Keratinocyte (primary cell): ENCODE data around the gene CNFN. TPM values are rescaled to one million over a fixed set of nuclear protein-coding genes. Genes with fewer than 3 reads are reported as not detected.

Experiments used
- DNase-seq: peaks from one replicate; pipeline ENCODE4 v3.0.0-alpha.2; 2011; ENCODE audit warnings: low read depth, missing footprints, low spot score
- FAIRE-seq: peaks from 2 replicates; lab custom pipeline; 2011; peaks lifted over from hg19 to GRCh38; lab: Jason Lieb, UNC
- H2AFZ ChIP-seq: 2 replicates; pipeline ENCODE4 v1.6.0; 2012; ENCODE audit warnings: low read length, control low read depth, inconsistent platforms; ENCODE audit not compliant: control insufficient read depth
- H3K27ac ChIP-seq: 2 replicates; pipeline ENCODE4 v1.5.1; 2011; ENCODE audit warnings: low read length; ENCODE audit not compliant: control insufficient read depth, insufficient read depth
- H3K27me3 ChIP-seq: 3 replicates; pipeline ENCODE4 v1.6.0; 2011; ENCODE audit warnings: low read length; ENCODE audit not compliant: control insufficient read depth, insufficient read depth; ENCODE audit errors: extremely low read depth
- H3K36me3 ChIP-seq, 2 experiments: 2 replicates in 1 of 2; 3 replicates in 1 of 2; pipeline ENCODE4 v1.5.1; 2011; ENCODE audit warnings: low read length in 2 of 2, mild to moderate bottlenecking in 1 of 2; ENCODE audit not compliant: control insufficient read depth in 2 of 2, insufficient read depth in 2 of 2; ENCODE audit errors: extremely low read depth in 1 of 2
- H3K4me1 ChIP-seq: 3 replicates; pipeline ENCODE4 v1.5.1; 2011; ENCODE audit warnings: low read length; ENCODE audit not compliant: control insufficient read depth, insufficient read depth; ENCODE audit errors: extremely low read depth
- H3K4me2 ChIP-seq: 3 replicates; pipeline ENCODE4 v1.6.0; 2011; ENCODE audit warnings: low read depth, low read length; ENCODE audit not compliant: control insufficient read depth, insufficient read depth; ENCODE audit errors: extremely low read depth
- H3K4me3 ChIP-seq, 3 experiments: fragments of 200-600 bp in 1 of 3; sonication (generic) in 1 of 3; 2 replicates in 2 of 3; 3 replicates in 1 of 3; pipeline ENCODE4 v1.5.1; 2011 to 2016; ENCODE audit warnings: low read length in 3 of 3, mild to moderate bottlenecking in 3 of 3, control low read depth in 2 of 3, inconsistent platforms in 1 of 3, low read depth in 1 of 3, mixed read lengths in 1 of 3, mixed run types in 1 of 3, moderate library complexity in 1 of 3; ENCODE audit not compliant: control insufficient read depth in 2 of 3, insufficient read depth in 2 of 3; ENCODE audit errors: extremely low read depth in 1 of 3
- H3K79me2 ChIP-seq: 2 replicates; pipeline ENCODE4 v1.6.0; 2012; ENCODE audit warnings: low read length; ENCODE audit not compliant: control insufficient read depth, insufficient read depth
- H3K9ac ChIP-seq: 3 replicates; pipeline ENCODE4 v1.6.0; 2011; ENCODE audit warnings: low read length; ENCODE audit not compliant: control insufficient read depth, insufficient read depth; ENCODE audit errors: extremely low read depth
- H3K9me1 ChIP-seq: 3 replicates; pipeline ENCODE4 v1.6.0; 2011; ENCODE audit warnings: low read length; ENCODE audit not compliant: control insufficient read depth, insufficient read depth; ENCODE audit errors: extremely low read depth
- H3K9me3 ChIP-seq: 2 replicates; pipeline ENCODE4 v1.5.1; 2012; ENCODE audit warnings: low read depth, low read length; ENCODE audit not compliant: control insufficient read depth
- H4K20me1 ChIP-seq: 3 replicates; pipeline ENCODE4 v1.6.0; 2011; ENCODE audit warnings: low read length; ENCODE audit not compliant: control insufficient read depth, insufficient read depth; ENCODE audit errors: extremely low read depth
- CTCF ChIP-seq, 3 experiments: IDR thresholded peaks in 1 of 3; conservative IDR thresholded peaks in 1 of 3; optimal IDR thresholded peaks in 1 of 3; 2 replicates in 2 of 3; 3 replicates in 1 of 3; pipeline versions ENCODE3 to v1.5.1; 2011; ENCODE audit warnings: low read length in 3 of 3, mild to moderate bottlenecking in 3 of 3, moderate library complexity in 2 of 3, control low read depth in 1 of 3, inconsistent platforms in 1 of 3; ENCODE audit not compliant: insufficient read depth in 2 of 3; ENCODE audit errors: extremely low read depth in 1 of 3
- EZH2 ChIP-seq: IDR thresholded peaks from one replicate; pipeline ENCODE4 v1.6.1; 2012; ENCODE audit warnings: inconsistent platforms, mild to moderate bottlenecking, low read length, moderate library complexity
- dilution Hi-C: fragments of 300-500 bp; cut with MboI; formaldehyde crosslinking; loops from one replicate; pipeline ENCODE4 v1.7.0; 2020; ENCODE audit warnings: low sequenced_read_pairs; ENCODE audit not compliant: extremely low pct_ligation_motif_present
- polyA minus RNA-seq, 3 experiments: library from RNA; depleted of rRNA, polyadenylated mRNA; stranded (reverse); fragments of >200 nt; gene quantifications; 1 replicate in 1 of 3; 2 replicates in 1 of 3; 3 replicates in 1 of 3; pipeline ENCODE4 v1.2.3, GENCODE V29; 2011
- polyA plus RNA-seq, 5 experiments: library from polyadenylated mRNA; depleted of rRNA in 3 of 5; stranded (reverse) in 3 of 5; stranded (forward) in 1 of 5; unstranded in 1 of 5; fragments of >200 nt; gene quantifications; 1 replicate in 1 of 5; 2 replicates in 3 of 5; 3 replicates in 1 of 5; pipeline versions ENCODE4 v1.2.1 to v1.2.3, GENCODE V29; 2011 to 2012; ENCODE audit warnings: missing spikeins in 2 of 5, low read depth in 1 of 5, low replicate concordance in 1 of 5

CNFN gene
- polyA plus RNA-seq (3.0 to 10.2 TPM (median 5.1 TPM) in 3 replicates), polyA minus RNA-seq (13.3 to 49.5 TPM (median 16.7 TPM) in 3 replicates)
- polyA plus RNA-seq (2011; ENCODE audit: low read depth): 236 TPM
- 16.6 and 17.5 TPM in 2 replicates for polyA plus RNA-seq (2011; cell fraction: cytosol; rRNA removed)
- 15.5 and 16.8 TPM in 2 replicates for polyA plus RNA-seq (2011; cell fraction: nucleus; rRNA removed)
- polyA plus RNA-seq (2012; ENCODE audit: low replicate concordance): 22.8 and 1,581 TPM in 2 replicates
- 22.8 TPM for polyA minus RNA-seq (2011; cell fraction: cytosol; rRNA and poly(A)+ RNA removed)
- 8.8 and 18.3 TPM in 2 replicates for polyA minus RNA-seq (2011; cell fraction: nucleus; rRNA and poly(A)+ RNA removed)

DNA sequence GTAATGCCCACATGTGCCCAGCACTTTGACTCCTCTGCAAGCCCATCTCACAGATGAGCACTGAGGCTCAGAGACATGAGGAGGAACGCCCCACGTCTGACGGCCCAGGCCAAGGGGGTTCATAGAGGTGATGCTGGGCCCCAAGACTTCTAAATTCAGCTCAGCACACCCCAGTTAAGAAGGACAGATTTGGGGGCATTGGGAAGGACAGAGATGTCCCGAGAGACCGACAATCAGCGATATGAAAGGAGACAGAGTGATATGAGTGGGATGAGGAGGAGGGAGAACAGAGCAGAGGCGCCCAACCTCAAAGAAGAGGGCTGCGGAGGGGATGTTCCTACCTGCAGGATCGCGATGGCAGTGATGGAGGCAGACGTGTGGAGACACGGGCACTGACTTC is at the start of gene CNFN:
Gene CNFN, minus strand, starts transcription at position 399 of the 400 bp plus-strand sequence. CDS start 1,260 bp downstream, outside the sequence.
- Histone ChIP-seq H3K4me3 (no peak within 1 kb of the TSS), H3K4me1 (peaks cover 6% of the 10 kb centered on the region), H3K79me2 (no peaks in the 10 kb centered on the region), H3K9me1 (no peaks in the 10 kb centered on the region), H3K4me2 (no peak within 1 kb of the TSS), H3K36me3 (no peaks in the 10 kb centered on the region), H3K9me3 (no peaks in the 10 kb centered on the region), H3K27me3 (peaks cover 30% of the 10 kb centered on the region), H4K20me1 (no peaks in the 10 kb centered on the region), H3K27ac (no peak within 1 kb of the TSS), H2AFZ (no peak within 1 kb of the TSS), H3K9ac (no peak within 1 kb of the TSS)
- DNase-seq (no peak), FAIRE-seq (no peak)
- dilution Hi-C loops: no loop called here
- peak; percentile 60 for TF ChIP-seq EZH2
- no peak for TF ChIP-seq CTCF (optimal IDR thresholded peaks at IDR 0.05 in 1 of 3, IDR thresholded peaks at IDR 0.05 in 1 of 3, conservative IDR thresholded peaks at IDR 0.05 in 1 of 3; ENCODE audit: extremely low read depth in 1 of 3, insufficient read depth in 2 of 3, low read length in 3 of 3)

DNA sequence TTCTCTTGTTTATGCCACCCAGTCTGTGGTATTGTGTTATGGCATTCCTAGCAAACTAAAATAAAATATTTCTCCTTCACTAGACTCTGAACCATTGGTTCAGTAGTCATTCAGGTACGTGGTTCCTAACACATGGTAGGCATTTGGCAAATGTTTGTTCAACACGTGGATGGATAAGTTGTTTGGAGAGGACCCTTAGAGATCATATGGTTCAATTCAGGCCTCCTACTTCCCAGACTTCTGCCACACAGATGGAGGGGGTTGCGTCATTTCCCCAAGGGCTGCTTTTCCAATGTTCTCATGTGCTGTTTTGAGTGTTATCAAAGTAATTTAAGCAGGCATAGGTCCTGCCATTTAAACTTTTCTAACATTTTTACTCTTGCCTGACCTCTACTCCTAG is 45.9 kb upstream of the CNFN start:
- TF ChIP-seq EZH2 (no peak), CTCF (optimal IDR thresholded peaks at IDR 0.05 in 1 of 3, IDR thresholded peaks at IDR 0.05 in 1 of 3, conservative IDR thresholded peaks at IDR 0.05 in 1 of 3; ENCODE audit: extremely low read depth in 1 of 3, insufficient read depth in 2 of 3, low read length in 3 of 3) (no peak)
- H3K4me1 ChIP-seq: no peaks in the 10 kb centered on the region
- FAIRE-seq: no peak

More for the DNA sequence above, 45.9 kb upstream of the CNFN start:
- Histone ChIP-seq H3K36me3 (no peaks in the 10 kb centered on the region), H3K27ac (no peak overlapping the region), H3K9ac (no peak overlapping the region), H2AFZ (no peak overlapping the region), H3K4me2 (no peak overlapping the region), H3K9me3 (no peaks in the 10 kb centered on the region), H4K20me1 (no peaks in the 10 kb centered on the region), H3K79me2 (no peaks in the 10 kb centered on the region), H3K9me1 (no peaks in the 10 kb centered on the region), H3K4me3 (no peak overlapping the region), H3K27me3 (no peaks in the 10 kb centered on the region)
- dilution Hi-C loops: loop anchor here (25.0 kb wide), 1 partner anchor 151 kb away; the partner anchor contains the start of gene CEACAM8
- DNase-seq: no peak
